ENCODE measurements around the gene PNP.

The PNP gene

GRCh38 chr14:20490563-20490962 is 21.4 kb downstream of the PNP start:
- TF ChIP-seq CTCF (IDR thresholded peaks at IDR 0.05), result no peak

GRCh38 chr14:20492486-20492885 is 23.3 kb downstream of the PNP start:
- TF ChIP-seq CTCF (IDR thresholded peaks at IDR 0.05), result no peak

GRCh38 chr14:20493634-20494033 is 24.4 kb downstream of the PNP start:
- TF ChIP-seq CTCF (IDR thresholded peaks at IDR 0.05), result no peak

- TF ChIP-seq CTCF (IDR thresholded peaks at IDR 0.05), result no peak
Measured at GRCh38 chr14:20494935-20495766, 25.9 kb downstream of the PNP start.

- TF ChIP-seq CTCF (IDR thresholded peaks at IDR 0.05), result no peak
Measured at GRCh38 chr14:20498622-20499021, 29.4 kb downstream of the PNP start.

- no peak for TF ChIP-seq CTCF (IDR thresholded peaks at IDR 0.05)
Measured at GRCh38 chr14:20499108-20499507, 29.9 kb downstream of the PNP start.

GRCh38 chr14:20499881-20500280 is 30.7 kb downstream of the PNP start:
- TF ChIP-seq CTCF (IDR thresholded peaks at IDR 0.05), result no peak
